ENCODE results near the gene RBM18. TPM values are rescaled to one million over a fixed set of nuclear protein-coding genes. Genes with fewer than 3 reads are reported as not detected.

Gene RBM18
- total RNA-seq, 4 donors from 2014 or later = 12.1 to 15.2 (median 13.7) TPM

- Histone ChIP-seq H3K27me3 (peaks cover 60% of the 10 kb centered on the region), H3K9me3 (no peaks in the 10 kb centered on the region), H3K27ac (no peak overlapping the region), H3K4me1 (peaks cover 17 to 38% of the 10 kb centered on the region in 2 donors), H3K36me3 (no peaks in the 10 kb centered on the region), H3K4me3 (replicated peaks in 1 of 3) (no peak overlapping the region)
- intact Hi-C loops (cut with DNase I) = no loop called here
- DNase-seq = no peak
- WGBS, 2 donors = 34 to 39% methylated on average over 14 to 18 of the region's 18 CpGs
- TF ChIP-seq POLR2A (IDR thresholded peaks at IDR 0.05) = no peak
- TF ChIP-seq, protein P1, sequence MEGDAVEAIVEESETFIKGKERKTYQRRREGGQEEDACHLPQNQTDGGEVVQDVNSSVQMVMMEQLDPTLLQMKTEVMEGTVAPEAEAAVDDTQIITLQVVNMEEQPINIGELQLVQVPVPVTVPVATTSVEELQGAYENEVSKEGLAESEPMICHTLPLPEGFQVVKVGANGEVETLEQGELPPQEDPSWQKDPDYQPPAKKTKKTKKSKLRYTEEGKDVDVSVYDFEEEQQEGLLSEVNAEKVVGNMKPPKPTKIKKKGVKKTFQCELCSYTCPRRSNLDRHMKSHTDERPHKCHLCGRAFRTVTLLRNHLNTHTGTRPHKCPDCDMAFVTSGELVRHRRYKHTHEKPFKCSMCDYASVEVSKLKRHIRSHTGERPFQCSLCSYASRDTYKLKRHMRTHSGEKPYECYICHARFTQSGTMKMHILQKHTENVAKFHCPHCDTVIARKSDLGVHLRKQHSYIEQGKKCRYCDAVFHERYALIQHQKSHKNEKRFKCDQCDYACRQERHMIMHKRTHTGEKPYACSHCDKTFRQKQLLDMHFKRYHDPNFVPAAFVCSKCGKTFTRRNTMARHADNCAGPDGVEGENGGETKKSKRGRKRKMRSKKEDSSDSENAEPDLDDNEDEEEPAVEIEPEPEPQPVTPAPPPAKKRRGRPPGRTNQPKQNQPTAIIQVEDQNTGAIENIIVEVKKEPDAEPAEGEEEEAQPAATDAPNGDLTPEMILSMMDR (IDR thresholded peaks at IDR 0.05) = no peak
Observed at GRCh38 chr9:122220673-122221182, 43.9 kb downstream of the RBM18 start.

GRCh38 chr9:122219856-122220672 is 44.6 kb downstream of the RBM18 start:
- intact Hi-C loops (cut with DNase I) = no loop called here
- H3K27ac ChIP-seq = no peak overlapping the region
- peak; percentile 37 to 46 for DNase-seq
- H3K4me1 ChIP-seq = peaks cover 17 to 33% of the 10 kb centered on the region in 2 donors
- H3K27me3 ChIP-seq = peaks cover 54% of the 10 kb centered on the region
- WGBS, 2 donors = 13 to 19% methylated on average over 22 to 25 of the region's 57 CpGs
- no peak for TF ChIP-seq POLR2A (IDR thresholded peaks at IDR 0.05)
- TF ChIP-seq, protein P1 (IDR thresholded peaks at IDR 0.05) = no peak
- H3K9me3 ChIP-seq = no peaks in the 10 kb centered on the region
- H3K4me3 ChIP-seq (replicated peaks in 1 of 3) = peak overlapping the region in 1 of 3 donors; percentile 18
- H3K36me3 ChIP-seq = no peaks in the 10 kb centered on the region

- 12 to 15% methylated on average over 39 to 43 of the region's 59 CpGs for WGBS, 2 donors
- no peak overlapping the region for H3K27ac ChIP-seq
- peaks cover 18 to 34% of the 10 kb centered on the region in 2 donors for H3K4me1 ChIP-seq
- intact Hi-C loops (cut with DNase I) = no loop called here
- H3K36me3 ChIP-seq = no peaks in the 10 kb centered on the region
- no peaks in the 10 kb centered on the region for H3K9me3 ChIP-seq
- TF ChIP-seq, protein P1 (IDR thresholded peaks at IDR 0.05) = no peak
- peak overlapping the region in 1 of 3 donors; percentile 18 for H3K4me3 ChIP-seq (replicated peaks in 1 of 3)
- DNase-seq = no peak
- H3K27me3 ChIP-seq = peaks cover 55% of the 10 kb centered on the region
Observed at GRCh38 chr9:122218935-122219855, 45.4 kb downstream of the RBM18 start.

DNA sequence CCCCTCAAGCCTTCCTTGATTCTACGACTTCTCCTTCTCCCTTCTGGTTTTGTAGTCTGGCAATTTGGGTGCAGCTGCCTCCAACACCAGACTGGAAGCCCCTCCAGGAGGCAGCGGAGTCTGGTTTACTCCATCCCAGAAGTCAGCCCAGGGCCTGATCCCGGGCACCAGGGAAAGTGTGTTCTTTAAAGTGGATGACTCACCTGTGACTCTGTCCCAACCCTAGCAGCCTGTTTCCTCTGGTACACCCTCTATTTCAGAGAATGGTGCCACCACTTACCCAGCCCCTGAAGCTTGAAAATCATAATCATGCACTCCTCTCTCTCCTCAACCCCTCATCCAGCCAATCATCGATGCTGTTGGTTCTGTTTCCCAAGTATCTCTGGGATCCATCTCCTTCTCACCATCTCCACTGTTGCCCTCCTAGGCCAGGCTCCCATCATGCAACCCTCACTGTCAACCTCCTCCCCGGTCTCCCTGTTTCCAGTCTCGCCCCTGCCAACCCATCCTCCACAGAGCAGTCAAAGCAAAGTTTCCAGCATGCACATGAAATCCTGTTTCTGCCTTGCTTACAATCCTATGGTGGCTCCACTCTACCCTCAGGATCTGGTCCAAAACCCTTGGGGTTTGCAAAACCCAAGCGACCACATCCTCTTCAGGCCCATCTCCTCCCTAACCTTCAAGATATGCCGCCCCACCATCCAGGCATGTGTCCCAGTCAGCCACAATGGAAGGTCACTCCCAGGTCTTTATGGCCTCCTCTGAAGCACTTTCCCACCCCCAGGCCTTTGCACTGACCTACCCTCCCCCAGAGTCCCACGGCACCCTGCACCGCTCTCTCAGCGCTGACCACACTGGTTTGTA is 46.3 kb downstream of the RBM18 start:
- H3K27ac ChIP-seq = no peak overlapping the region
- no peak overlapping the region for H3K4me3 ChIP-seq (replicated peaks in 1 of 3)
- H3K9me3 ChIP-seq = no peaks in the 10 kb centered on the region
- peaks cover 27 to 43% of the 10 kb centered on the region in 2 donors for H3K4me1 ChIP-seq
- TF ChIP-seq, protein P1 (IDR thresholded peaks at IDR 0.05) = no peak
- TF ChIP-seq POLR2A (IDR thresholded peaks at IDR 0.05) = no peak
- WGBS, 2 donors = 37 to 48% methylated on average over 11 of the region's 11 CpGs
- no peaks in the 10 kb centered on the region for H3K36me3 ChIP-seq
- intact Hi-C loops (cut with DNase I) = no loop called here
- peaks cover 64% of the 10 kb centered on the region for H3K27me3 ChIP-seq
- no peak for DNase-seq
